ENCODE measurements around the gene FOXL2.

FOXL2 gene

GRCh38 chr3:138946663-138947494 lies at the start of gene FOXL2, which contains the start of gene FOXL2NB:
Gene FOXL2, minus strand, starts transcription at chr3:138947137. Its CDS starts 415 bp downstream, at chr3:138946722.
Gene FOXL2NB, plus strand, starts transcription at chr3:138947217. Its CDS starts 148 bp downstream, at chr3:138947365.
- no peak for TF ChIP-seq CTCF (IDR thresholded peaks at IDR 0.05; ENCODE audit: low read depth, low read length, missing control alignments)
- Histone ChIP-seq H3K27me3 (replicated peaks) (peaks cover 91% of the 10 kb centered on the region), H3K36me3 (replicated peaks) (no peaks in the 10 kb centered on the region), H3K27ac (no peak within 1 kb of the TSS), H3K4me3 (ENCODE audit: low read depth, low read length) (peak within 1 kb of the TSS; percentile 46)
- in situ Hi-C loops (cut with HindIII; ENCODE audit: low pct_ligation_motif_present, low sequenced_read_pairs): loop anchor here (25.0 kb wide), 1 partner anchor 365 kb away; no protein-coding TSS in a partner anchor
- no peak for DNase-seq

GRCh38 chr3:138995706-138996105 lies 48.8 kb upstream of the FOXL2 start:
- Histone ChIP-seq H3K27me3 (replicated peaks) (no peaks in the 10 kb centered on the region), H3K27ac (no peak overlapping the region), H3K36me3 (replicated peaks) (no peaks in the 10 kb centered on the region), H3K4me3 (ENCODE audit: low read depth, low read length) (no peak overlapping the region)
- in situ Hi-C loops (cut with HindIII; ENCODE audit: low pct_ligation_motif_present, low sequenced_read_pairs): no loop called here
- no peak for TF ChIP-seq CTCF (IDR thresholded peaks at IDR 0.05; ENCODE audit: low read depth, low read length, missing control alignments)
- no peak for DNase-seq

GRCh38 chr3:138987181-138987580 lies 40.2 kb upstream of the FOXL2 start:
- Histone ChIP-seq H3K27me3 (replicated peaks) (no peaks in the 10 kb centered on the region), H3K4me3 (ENCODE audit: low read depth, low read length) (no peak overlapping the region), H3K27ac (no peak overlapping the region), H3K36me3 (replicated peaks) (no peaks in the 10 kb centered on the region)
- no peak for TF ChIP-seq CTCF (IDR thresholded peaks at IDR 0.05; ENCODE audit: low read depth, low read length, missing control alignments)
- no peak for DNase-seq
- in situ Hi-C loops (cut with HindIII; ENCODE audit: low pct_ligation_motif_present, low sequenced_read_pairs): no loop called here

- H3K4me3 ChIP-seq (ENCODE audit: low read depth, low read length): no peak overlapping the region
- H3K27me3 ChIP-seq (replicated peaks): no peaks in the 10 kb centered on the region
- TF ChIP-seq CTCF (IDR thresholded peaks at IDR 0.05; ENCODE audit: low read depth, low read length, missing control alignments): no peak
- no peak for DNase-seq
- in situ Hi-C loops (cut with HindIII; ENCODE audit: low pct_ligation_motif_present, low sequenced_read_pairs): no loop called here
- H3K36me3 ChIP-seq (replicated peaks): no peaks in the 10 kb centered on the region
- no peak overlapping the region for H3K27ac ChIP-seq
Measured at GRCh38 chr3:138985932-138986331, 39.0 kb upstream of the FOXL2 start.

GRCh38 chr3:138984816-138985215 lies 37.9 kb upstream of the FOXL2 start:
- TF ChIP-seq CTCF (IDR thresholded peaks at IDR 0.05; ENCODE audit: low read depth, low read length, missing control alignments): no peak
- in situ Hi-C loops (cut with HindIII; ENCODE audit: low pct_ligation_motif_present, low sequenced_read_pairs): no loop called here

More at GRCh38 chr3:138984816-138985215, 37.9 kb upstream of the FOXL2 start:
- no peak for DNase-seq
- no peak overlapping the region for H3K4me3 ChIP-seq (ENCODE audit: low read depth, low read length)
- H3K27me3 ChIP-seq (replicated peaks): no peaks in the 10 kb centered on the region
- no peak overlapping the region for H3K27ac ChIP-seq
- no peaks in the 10 kb centered on the region for H3K36me3 ChIP-seq (replicated peaks)

Data from brain microvascular endothelial cell (primary cell).